Head of caudate nucleus (tissue), 42 donors: ENCODE measurements around the gene ZNF546.

Experiments
- DNase-seq, 42 donors: peaks; one replicate each; pipeline versions ENCODE4 v3.0.0 to v3.0.0-alpha.2; 2020 to 2021; ENCODE audit warnings: mixed read lengths in 7 of 42
- intact Hi-C: fragments of 100-400 bp; cut with DNase I; formaldehyde crosslinking; loops from one replicate; pipeline ENCODE4 v1.15.0; 2022

ZNF546 gene

DNA sequence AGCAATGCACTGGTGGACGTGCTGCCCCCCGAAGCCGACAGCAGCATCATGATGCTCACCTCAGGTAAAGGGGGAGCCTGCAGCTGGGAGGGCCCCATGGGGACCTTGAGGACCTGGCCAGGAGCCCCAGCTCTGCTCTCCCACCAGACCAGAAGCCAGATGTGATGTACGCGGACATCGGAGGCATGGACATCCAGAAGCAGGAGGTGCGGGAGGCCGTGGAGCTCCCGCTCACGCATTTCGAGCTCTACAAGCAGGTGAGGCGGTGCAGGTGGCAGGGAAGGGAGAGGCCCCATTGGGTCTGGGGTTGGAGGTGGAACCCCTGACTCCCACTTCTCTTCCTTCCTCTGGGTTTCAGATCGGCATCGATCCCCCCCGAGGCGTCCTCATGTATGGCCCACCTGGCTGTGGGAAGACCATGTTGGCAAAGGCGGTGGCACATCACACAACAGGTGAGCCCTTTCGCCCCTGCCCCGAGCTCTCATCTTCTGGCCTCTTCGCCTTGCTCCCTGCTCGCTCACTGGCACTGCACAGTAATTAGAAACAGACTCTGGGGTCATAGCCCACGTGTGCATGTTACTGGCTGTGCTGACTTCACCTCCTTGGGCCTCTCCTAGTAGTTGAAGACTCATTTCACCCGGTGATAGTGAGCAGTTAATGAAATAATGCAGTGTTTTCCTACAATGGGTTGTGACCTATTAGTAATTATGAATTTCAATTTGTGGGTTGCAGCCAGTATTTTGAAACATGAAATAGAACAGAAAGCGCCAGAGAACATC is 22.3 kb upstream of the ZNF546 start:
- peak in 1 of 42 donors; percentile 16 for DNase-seq
- intact Hi-C loops, result no loop called here

DNA sequence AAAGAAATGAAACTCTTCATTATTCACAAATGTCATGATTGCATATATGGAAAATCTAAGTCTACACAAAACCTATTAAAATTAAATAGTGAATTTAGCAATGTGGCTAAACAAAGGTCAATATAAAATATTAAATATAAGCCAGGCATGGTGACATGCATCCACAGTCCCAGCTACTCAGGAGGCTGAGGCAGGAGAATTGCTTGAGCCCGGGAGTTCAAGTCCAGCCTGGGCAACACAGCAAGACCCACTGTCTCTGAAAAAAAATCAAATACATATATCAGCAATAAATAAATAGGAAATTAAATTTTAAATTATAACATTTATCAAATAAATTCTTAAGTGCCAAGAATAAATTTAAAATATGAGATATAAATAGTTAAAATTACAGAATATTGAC is 14.0 kb upstream of the ZNF546 start:
- DNase-seq, result peak in 1 of 42 donors; percentile 25
- intact Hi-C loops, result no loop called here

DNA sequence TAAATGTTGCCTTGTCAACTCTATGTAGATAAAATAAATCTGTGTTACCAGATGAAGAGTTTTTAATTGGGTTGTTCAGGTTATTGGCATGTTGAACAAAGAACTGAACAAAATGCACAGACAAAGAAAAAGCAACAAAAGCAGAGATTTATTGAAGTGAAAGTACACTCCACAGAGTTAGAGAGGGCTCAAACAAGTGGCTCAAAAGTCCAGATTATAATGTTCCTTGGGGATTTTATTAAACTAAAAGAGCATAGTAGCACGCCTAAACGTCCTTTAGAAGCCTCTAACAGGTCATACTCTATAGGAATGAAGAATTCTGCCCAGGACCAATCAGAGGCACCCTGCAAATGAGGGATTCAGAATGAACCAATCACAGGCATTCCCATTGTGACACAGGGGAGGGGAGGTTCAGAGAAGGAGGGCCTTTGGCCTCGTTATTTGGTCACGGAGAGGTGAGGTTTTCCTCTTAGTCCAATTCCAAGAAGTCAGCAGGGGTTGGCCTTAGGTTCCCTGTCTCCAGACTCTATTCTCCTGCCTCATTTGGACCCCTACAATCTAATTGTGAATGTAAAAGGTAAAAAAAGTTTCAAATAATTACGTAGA is 13.1 kb upstream of the ZNF546 start:
- DNase-seq, result no peak
- intact Hi-C loops, result no loop called here

DNA sequence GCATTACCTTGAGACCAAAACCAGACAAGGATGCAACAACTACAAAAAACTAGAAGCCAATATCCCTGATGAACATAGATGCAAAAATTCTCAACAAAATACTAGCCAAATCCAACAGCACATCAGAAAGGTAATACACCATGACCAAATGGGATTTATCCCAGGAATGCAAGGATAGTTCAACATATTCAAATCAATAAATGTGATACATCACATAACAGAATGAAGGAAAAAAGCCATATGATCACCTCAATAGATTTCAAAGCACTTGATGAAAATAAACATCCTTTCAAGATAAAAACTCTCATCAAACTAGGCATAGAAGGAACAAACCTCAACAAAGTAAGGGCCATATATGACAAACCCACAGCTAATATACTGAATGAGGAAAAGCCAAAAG is 10.2 kb upstream of the ZNF546 start:
- no peak for DNase-seq
- intact Hi-C loops, result no loop called here

GRCh38 chr19:39987167-39987566 is 9.7 kb upstream of the ZNF546 start:
- DNase-seq, result no peak
- intact Hi-C loops, result no loop called here

DNA sequence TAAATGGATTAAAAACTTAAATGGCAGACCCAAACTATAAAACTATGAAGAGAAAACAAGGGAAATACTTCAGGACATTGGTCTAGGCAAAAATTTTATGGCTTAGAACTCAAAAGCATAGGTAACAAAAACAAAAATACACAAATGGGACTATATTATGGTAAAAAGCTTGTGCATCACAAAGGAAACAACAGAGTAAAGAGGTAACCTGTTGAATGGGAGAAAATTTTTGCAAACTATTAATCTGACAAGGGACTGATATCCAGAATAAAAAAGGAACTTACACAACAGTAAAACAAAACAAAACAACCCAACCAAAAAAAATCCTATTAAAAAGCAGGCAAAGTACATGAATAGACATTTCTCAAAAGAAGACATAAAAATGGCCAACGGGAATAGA is 9.3 kb upstream of the ZNF546 start:
- no peak for DNase-seq
- intact Hi-C loops, result no loop called here

- intact Hi-C loops, result no loop called here
- no peak for DNase-seq
Measured at GRCh38 chr19:39993605-39994004, 3.3 kb upstream of the ZNF546 start.

DNA sequence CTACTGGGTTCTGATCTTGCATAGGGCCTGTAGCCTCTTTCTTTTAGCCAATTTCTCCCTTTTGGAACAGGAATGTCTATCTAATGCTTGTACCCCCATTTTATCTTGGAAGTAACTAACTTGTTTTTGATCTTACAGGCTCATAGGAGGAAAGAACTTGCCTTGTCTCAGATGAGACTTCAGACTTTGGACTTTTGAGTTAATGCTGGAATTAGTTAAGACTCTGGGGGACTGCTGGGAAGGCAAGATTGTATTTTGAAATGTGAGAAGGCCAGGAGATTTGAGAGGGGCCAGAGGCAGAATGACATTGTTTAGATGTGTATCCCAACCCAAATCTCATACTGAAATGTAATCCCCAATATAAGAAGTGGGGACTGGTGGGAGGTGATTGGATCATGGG is 2.5 kb upstream of the ZNF546 start:
- DNase-seq, result no peak
- intact Hi-C loops, result no loop called here

DNA sequence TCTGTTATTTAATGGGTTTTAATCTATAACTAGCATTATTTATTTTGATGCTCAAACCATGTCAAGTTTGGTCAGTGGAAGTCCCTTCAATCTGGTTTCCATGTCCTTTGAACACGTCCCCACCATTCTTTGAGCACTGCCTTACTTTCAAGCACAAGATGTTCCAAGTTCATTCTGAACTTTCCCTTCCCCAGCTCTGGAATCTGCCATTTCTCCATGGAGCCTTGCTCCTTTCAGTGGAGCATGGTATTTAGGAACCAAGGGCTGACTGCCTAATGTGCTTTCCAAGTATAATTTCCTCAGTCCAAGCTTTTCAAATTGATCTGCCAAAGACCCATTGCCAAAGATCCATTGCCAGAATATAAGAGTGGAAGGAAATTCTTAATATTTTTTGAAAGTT is 1.1 kb upstream of the ZNF546 start:
- peak in 1 of 42 donors; percentile 6 for DNase-seq

GRCh38 chr19:39996218-39996810 is 546 bp upstream of the ZNF546 start:
- peak in 36 of 42 donors; percentile 8 to 72 (median 40) for DNase-seq
- intact Hi-C loops, result loop anchor here (2.0 kb wide), 1 partner anchor 26 kb away; the partner anchor contains the start of gene PSMC4

More for the DNA sequence above, 1.1 kb upstream of the ZNF546 start:
- intact Hi-C loops, result loop anchor here (2.0 kb wide), 1 partner anchor 25 kb away; the partner anchor contains the start of gene PSMC4

- intact Hi-C loops, result loop anchor here (2.0 kb wide), 1 partner anchor 27 kb away; the partner anchor contains the start of gene PSMC4
- peak in 4 of 42 donors; percentile 4 to 32 (median 22) for DNase-seq
Measured at GRCh38 chr19:39997638-39998216, 867 bp downstream of the ZNF546 start.

DNA sequence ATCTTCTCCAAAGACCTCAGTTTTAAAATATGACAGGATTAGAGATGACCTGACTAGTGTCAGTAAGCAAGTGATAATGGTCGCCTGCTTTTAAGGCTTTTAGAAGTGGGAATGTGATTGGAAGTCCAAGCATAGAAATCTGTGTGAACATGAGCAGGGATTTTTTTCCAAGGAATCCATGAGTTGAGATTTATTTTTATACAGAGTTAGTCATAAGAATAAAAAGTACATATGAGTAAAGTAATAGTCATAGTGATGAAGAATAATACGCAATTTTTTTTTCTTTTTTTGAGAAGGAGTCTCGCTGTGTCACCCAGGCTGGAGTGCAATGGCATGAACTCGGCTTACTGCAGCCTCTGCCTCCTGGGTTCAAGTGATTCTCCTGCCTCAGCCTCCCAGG is 1.6 kb downstream of the ZNF546 start:
- no peak for DNase-seq

DNA sequence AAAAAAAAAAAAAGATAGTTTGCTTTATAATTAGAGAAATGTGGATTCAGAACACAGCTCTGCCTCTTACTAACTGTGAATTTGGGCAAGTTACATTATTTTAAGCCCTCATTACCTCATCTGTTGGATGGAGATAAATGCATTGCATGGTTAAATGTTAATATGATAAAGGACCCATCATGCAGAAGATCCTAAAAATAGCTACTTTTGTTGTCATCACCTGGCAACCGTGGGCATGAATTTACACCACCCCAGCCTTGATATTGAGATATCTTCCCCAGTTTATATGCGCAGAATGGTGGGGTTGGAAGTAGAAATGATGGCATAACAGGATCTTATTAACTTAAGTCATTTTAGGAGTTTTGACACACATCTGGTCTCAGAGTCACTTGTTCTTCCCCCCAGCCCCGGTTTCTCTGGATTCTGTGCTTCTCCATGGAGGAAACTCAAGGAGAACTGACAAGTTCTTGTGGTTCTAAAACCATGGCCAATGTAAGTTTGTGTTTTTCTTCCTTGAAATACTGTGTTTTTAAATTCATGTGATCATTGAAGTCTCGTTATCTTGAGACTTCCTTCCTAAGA is 8.9 kb downstream of the ZNF546 start:
- no peak for DNase-seq
- intact Hi-C loops, result no loop called here

More for the DNA sequence above, 1.6 kb downstream of the ZNF546 start:
- intact Hi-C loops, result no loop called here

DNA sequence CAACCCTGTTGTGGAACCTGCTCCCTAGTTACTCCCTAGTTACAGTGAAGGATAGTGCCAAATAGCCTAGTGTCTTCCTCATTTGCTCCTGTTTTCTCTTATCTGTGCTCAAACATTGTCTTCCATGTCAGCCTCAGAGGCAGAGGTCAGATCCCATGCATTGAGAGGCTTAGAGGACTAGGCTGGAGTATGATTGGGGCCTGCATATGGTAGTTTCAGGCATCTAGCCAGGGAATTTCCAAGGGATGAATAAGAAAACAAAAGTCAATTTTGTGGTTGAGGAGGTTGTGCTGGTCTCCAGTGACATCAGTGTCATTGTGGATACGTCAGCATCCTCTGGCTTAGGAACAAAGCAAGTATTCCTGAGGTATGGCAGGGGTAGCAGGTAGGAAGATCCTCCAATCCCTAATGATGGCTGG is 9.4 kb downstream of the ZNF546 start:
- intact Hi-C loops, result no loop called here
- DNase-seq, result no peak

DNA sequence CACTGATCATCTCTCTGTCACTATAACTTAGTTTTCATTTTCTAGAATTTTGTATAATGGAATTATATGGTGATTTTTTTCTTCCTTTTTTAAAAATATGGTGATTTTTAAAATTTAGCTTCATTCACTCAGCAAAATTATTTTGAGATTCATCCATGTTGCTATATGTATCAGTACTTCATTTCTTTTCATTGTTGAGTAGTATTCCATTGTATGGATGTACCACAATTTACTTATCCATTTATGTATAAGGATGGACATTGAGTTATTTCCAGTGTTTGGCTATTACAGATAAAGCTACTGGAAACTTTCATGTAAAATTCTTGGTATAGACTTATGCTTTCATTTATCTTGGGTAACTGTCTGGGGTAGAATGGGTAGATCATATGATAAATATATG is 12.8 kb downstream of the ZNF546 start:
- no peak for DNase-seq
- intact Hi-C loops, result no loop called here

- DNase-seq, result no peak
- intact Hi-C loops, result no loop called here
Measured at GRCh38 chr19:40013991-40014390, 17.1 kb downstream of the ZNF546 start.

DNA sequence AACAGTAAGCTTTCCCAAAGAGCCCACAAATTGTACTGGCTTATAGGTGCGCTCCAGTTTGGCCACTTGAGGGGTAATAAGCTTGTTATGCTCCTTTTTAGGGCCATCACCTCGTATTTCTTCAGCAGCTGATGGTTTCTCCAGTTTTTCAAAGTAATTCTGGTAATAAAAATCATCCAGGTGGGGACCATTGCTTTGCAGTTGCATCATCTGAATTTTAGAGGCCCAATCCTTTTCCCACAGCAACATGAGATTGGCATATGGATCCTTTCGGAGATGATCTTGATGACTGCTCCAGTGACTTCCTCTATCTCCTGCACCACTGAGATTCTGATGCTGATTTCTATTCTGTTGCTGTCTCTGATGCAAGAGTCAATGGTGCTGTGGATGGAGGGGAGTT is 27.1 kb downstream of the ZNF546 start:
- intact Hi-C loops, result no loop called here
- no peak for DNase-seq

- DNase-seq, result no peak
- intact Hi-C loops, result no loop called here
Measured at GRCh38 chr19:40025938-40026596, 29.2 kb downstream of the ZNF546 start.

DNA sequence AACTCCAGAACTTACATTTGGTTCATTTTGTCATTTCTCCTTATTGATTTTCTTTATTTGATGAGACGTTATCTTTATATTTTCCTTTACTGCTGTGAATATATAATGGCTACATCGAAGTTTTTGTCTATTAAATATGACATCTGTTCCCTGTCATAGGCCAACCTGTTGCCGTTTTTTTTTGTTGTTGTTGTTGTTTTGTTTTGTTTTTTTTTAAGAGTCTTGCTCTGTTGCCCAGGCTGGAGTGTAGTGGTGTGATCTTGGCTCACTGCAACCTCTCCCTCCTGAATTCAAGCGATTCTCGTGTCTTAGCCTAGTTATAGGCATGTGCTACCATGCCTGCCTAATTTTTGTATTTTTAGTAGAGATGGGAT is 29.7 kb downstream of the ZNF546 start:
- DNase-seq, result no peak
- intact Hi-C loops, result no loop called here
